Measurements from ENCODE around the gene TMEM86B.

TMEM86B gene, protein sequence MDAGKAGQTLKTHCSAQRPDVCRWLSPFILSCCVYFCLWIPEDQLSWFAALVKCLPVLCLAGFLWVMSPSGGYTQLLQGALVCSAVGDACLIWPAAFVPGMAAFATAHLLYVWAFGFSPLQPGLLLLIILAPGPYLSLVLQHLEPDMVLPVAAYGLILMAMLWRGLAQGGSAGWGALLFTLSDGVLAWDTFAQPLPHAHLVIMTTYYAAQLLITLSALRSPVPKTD

GRCh38 chr19:55228403-55229031, at the start of gene TMEM86B:
Gene TMEM86B, minus strand, starts transcription at chr19:55228763. Its CDS starts 22 bp downstream, at chr19:55228741.
- no peak for DNase-seq

GRCh38 chr19:55277494-55277893, 48.9 kb upstream of the TMEM86B start:
- DNase-seq, result no peak

GRCh38 chr19:55276720-55277430, 48.3 kb upstream of the TMEM86B start:
- DNase-seq, result no peak

GRCh38 chr19:55275851-55276719, 47.5 kb upstream of the TMEM86B start:
- no peak for DNase-seq

DNA sequence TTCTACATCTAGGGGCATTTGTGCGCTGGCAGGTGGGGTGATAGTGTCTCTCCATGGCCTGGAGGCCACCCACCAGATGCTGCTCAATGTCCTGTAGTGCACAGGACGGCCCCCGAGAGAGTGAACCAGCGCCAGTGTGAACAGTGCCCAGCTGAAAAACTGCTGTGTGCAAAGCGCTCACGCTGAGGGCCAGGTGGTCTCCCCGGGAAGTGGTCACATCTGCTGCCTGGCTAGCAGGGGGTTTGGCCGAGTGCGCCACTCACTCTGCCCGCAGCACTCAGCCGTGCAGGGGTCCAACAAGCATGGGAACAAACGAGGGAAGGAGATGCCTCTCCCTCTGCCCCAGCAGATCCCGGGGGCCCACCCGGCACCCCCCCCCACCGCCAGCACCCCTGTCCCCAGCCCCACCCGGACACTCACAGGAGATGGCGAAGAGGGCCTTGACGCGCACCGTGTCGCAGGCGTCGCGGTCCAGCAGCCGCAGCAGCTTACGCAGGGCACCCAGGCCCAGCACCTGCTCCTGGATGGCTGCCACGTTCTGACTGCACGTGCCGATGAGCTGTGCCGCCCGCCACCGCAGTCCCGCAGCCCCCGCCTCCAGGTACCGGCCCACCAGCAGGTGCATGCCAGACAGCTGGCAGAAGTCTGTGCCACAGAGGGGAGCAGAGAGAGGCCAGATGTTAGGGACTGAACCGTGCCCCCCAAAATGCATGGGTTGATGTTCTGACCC, 45.6 kb upstream of the TMEM86B start:
- peak; percentile 4 for DNase-seq

DNA sequence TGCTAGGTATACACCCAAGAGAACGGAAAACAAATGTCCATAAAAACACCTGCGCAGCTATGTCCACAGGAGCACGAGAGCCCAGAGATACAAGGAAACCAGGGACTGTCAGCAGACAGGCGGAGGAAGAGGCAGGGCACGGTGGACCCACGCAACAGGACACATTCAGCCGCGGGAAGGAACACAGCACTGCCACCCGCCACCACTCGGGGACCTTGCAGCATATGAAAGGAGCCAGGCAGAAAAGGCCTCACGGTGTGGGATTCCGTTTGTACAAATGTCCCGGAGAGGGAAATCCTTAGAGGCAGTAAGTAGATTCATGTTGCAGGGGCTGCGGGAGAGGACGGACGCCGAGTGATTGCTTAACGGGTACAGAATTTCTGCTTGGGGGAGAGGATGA, 43.6 kb upstream of the TMEM86B start:
- DNase-seq, result no peak

DNA sequence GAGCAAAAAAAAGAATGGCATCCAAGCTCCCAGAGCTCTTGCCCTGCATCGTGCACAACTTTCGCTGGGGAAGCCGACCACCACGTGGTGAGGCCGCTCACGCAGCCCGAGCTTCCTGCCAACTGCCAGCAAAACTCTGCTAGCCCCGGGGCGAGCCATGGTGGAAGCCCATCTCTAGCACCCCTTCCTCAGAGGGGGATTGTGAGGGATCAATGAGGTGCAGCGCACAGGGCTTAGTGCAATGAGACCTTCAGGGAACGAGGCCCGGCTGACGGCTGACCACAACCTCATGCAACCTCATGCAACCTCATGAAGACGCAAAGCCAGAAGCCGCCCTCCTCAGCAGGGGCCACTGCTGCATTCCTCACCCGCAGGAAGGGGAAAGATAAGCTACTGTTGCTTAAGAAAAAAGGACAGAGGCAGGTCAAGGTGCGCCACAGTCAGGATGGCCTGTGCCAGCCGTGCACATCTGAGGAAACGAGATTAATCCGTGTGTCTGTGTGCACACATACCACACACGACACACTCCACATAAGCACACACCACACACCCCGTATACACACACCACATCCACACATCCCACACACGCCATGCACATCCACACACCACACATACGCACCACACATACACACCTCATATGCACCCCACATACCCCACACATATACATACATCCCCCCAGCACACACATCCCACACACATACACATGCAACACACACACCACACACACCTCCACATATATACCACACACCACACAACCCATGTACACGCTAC, 41.8 kb upstream of the TMEM86B start:
- DNase-seq, result no peak

- no peak for DNase-seq
Observed at GRCh38 chr19:55269299-55269698, 40.7 kb upstream of the TMEM86B start.

DNA sequence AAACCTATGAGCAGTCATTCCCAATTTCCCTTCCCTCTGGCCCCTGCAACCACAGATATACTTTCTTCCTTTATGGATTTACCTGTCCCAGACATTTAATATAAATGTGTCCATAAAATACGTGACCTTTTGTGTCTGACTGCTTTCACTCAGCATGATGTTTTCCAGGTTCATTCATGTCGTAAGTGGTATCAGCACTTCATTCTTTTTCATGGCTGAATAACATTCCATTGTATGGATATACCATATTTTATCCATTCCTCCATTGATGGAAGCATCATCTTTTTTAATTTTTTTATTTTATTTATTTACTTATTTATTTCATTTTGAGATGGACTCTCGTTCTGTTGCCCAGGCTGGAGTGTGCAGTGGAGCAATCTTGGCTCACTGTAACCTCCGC, 38.3 kb upstream of the TMEM86B start:
- no peak for DNase-seq

- DNase-seq, result no peak
Observed at GRCh38 chr19:55266404-55266803, 37.8 kb upstream of the TMEM86B start.

GRCh38 chr19:55265723-55266386, 37.3 kb upstream of the TMEM86B start:
- no peak for DNase-seq

- no peak for DNase-seq
Observed at GRCh38 chr19:55265173-55265572, 36.6 kb upstream of the TMEM86B start.

DNA sequence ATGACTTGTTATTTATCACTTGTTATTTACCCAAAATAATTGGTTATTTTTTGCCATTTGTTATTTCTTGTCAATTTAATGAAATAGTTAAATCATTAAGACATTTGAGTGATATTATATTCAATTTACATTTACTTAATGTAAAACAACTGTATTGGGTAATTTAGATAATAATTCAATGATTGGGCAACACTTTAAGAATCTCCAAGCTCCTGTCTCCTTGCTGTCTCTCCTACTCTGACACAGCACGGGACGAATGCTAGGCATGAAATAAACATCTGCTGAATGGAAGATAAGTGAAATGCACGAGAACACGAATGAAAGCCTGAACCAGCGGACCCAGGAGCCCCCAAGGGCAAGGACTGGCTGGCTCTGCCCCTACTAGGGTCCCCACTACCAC, 36.0 kb upstream of the TMEM86B start:
- DNase-seq, result no peak

- DNase-seq, result no peak
Observed at GRCh38 chr19:55262359-55262758, 33.8 kb upstream of the TMEM86B start.

DNA sequence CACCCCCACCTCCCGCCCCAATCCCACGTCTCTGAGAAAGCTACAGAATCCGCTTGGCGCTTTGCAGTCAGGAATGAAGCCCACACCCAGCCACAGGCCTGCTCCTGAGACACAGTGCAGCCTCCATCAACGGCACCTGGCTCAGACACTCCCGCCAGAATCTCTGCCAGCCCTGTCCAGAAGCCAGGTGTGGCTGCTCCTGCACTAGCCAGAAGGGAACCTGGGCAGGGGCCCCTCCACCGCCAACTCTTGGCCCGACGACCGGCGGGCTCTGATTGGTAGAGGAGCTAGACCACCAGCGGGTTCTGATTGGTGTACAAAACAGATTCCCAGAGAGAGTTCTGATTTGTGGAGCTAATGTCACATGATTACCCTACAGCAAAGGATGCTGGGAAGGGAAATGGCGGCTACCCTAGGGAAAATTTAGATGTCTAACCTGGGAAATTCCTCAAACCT, 33.1 kb upstream of the TMEM86B start:
- no peak for DNase-seq

GRCh38 chr19:55259540-55260210, 31.1 kb upstream of the TMEM86B start:
- no peak for DNase-seq

- DNase-seq, result peak; percentile 96
Observed at GRCh38 chr19:55258828-55259539, 30.4 kb upstream of the TMEM86B start, which contains the start of gene PPP6R1. Gene PPP6R1, minus strand, starts transcription at chr19:55259017. Its CDS starts 11,914 bp downstream, at chr19:55247103.

DNA sequence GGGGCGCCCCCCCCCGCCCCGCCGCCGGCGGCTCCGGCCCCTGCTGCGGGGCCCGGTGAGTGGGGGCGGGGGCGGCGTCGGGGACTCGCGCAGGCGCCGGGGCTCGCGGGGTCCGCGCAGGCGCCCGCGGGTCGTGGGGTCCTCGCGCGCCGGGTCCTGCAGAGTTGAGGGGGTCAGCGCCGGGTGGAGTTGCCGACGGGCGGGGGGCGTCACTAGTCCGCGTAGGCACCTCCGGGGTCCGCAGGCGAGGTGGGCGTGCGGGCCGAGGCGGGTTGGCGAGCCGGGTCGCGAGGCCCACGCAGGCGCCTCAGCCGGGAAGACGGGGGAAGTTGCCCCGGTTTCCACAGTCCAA, 29.9 kb upstream of the TMEM86B start:
- no peak for DNase-seq

Measured in NCI-H1417 treated with DMSO at 0.1 percent for 48 hours (cell line).